CD4-positive, alpha-beta T cell treated with Interleukin-1 beta for 1 hour (primary cell): ENCODE measurements around the gene HTR5A.
"Not testable (repeated sequence)": the region's sequence is repeated elsewhere in the genome, so short reads cannot be mapped to it uniquely, and the experiment has no call there.

ENCODE experiments used
- DNase-seq, 2 donors: peaks; one replicate each; pipeline ENCODE4 v3.0.0-alpha.2; 2020 to 2022

Gene HTR5A

GRCh38 chr7:155069992-155070751 lies at the start of gene HTR5A:
HTR5A (plus strand) TSS chr7:155070324; CDS start chr7:155070900, 576 bp downstream.
- peak; percentile 69 to 77 for DNase-seq

DNA sequence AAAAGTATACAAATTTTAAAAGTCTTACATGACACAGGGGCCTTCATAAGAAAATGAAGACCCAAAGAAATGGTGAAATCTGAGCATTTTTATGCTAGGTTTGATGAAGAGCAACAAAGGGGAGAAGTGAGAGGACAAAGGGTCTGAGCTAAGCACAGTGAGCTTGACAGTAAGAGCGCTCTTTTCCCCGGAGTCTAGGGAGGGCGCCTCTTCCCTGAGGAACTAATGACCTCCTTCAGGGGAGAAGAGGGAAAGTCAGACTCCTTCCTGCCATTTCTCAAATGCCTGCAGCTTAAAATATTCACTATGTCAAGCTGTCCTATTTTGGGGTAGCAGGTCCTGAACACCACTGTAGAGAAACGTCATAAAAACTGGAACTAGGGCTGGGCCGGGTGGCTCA lies 49.1 kb upstream of the HTR5A start:
- no peak for DNase-seq

- no peak for DNase-seq
These were observed 48.4 kb upstream of the HTR5A start for GRCh38 chr7:155021699-155022145.

- no peak for DNase-seq
These were observed 42.2 kb upstream of the HTR5A start for GRCh38 chr7:155027879-155028278.

- DNase-seq, result no peak
These were observed 37.1 kb upstream of the HTR5A start for GRCh38 chr7:155032978-155033377.

- not testable (repeated sequence) for DNase-seq
These were observed 35.6 kb upstream of the HTR5A start for GRCh38 chr7:155034495-155034894.

DNA sequence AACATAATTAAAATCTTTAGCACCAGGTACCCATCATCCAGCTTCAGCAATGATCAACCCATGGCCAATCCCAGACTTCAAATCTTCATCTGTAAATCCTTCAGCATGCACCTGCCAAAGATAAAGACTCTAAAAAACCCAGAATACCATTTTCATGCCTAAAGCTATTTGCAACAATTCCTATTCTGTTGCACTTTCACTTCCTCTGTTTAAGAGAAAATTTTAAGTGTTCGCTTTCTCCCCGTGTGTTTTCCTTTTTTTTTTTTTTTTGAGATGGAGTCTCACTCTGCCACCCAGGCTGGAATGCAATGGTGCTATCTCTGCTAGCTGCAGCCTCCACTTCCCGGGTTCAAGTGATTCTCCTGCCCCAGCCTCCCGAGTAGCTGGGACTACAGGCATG lies 31.8 kb upstream of the HTR5A start:
- no peak for DNase-seq

GRCh38 chr7:155043756-155044155 lies 26.4 kb upstream of the HTR5A start:
- DNase-seq, result no peak

- no peak for DNase-seq
These were observed 22.1 kb upstream of the HTR5A start for GRCh38 chr7:155048006-155048405.

DNA sequence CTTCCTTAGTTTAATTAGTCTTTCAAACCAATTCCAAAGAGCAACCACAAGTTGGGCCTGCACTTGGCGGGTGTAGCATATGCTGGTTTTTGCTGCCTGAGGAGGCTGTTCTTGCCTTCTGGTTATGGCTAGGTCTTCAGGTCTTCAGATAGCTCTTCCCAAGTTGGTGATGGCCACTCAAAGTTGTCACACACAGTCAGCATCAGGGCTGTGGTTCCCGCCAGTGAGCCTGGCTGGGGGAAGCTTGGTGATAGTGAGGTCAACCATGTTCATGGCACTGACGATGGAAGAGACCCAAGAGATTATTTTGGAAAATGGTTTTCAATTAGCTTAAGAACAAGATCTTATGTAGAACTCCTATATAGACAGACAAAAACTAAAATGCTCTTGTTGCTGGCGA lies 18.8 kb upstream of the HTR5A start:
- no peak for DNase-seq

GRCh38 chr7:155053002-155053401 lies 17.1 kb upstream of the HTR5A start:
- no peak for DNase-seq

DNA sequence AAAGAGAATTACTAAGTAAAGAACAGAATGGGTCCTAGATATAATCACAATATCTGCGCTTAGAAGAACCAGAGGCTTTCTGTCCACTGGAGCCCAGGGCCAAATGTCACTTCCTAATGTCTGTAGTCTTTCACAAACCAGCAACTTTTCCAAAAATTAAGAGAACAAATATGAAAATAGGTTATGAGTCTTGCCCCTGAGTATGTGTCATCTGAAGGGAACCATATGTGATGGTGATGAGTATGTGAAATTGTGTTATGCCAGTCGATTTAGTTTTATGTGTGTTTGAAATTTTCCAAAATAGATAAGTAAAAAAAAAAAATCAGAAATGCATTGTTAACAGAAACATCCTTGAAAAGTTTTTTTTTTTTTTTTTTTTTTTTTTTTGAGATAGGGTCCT lies 15.4 kb upstream of the HTR5A start:
- no peak for DNase-seq

- DNase-seq, result no peak
These were observed 13.0 kb upstream of the HTR5A start for GRCh38 chr7:155057076-155057475.

GRCh38 chr7:155058896-155059295 lies 11.2 kb upstream of the HTR5A start:
- no peak for DNase-seq

GRCh38 chr7:155059703-155060102 lies 10.4 kb upstream of the HTR5A start:
- no peak for DNase-seq

GRCh38 chr7:155062411-155062810 lies 7.7 kb upstream of the HTR5A start:
- DNase-seq, result no peak

DNA sequence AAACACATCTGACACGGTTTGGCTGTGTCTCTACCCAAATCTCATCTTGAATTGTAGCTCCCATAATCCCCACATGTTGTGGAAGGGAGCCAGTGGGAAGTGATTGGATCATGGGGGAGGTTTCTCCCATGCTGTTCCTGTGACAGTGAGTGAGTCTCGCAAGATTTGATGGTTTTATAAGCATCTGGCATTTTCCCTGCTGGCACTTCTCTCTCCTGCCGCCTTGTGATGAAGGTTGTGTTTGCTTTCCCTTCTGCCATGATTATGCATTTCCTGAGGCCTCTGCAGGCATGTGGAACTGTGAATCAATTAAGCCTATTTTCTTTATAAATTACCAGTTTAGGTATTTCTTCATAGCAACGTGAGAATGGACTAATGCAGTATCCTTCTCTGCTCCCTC lies 5.9 kb upstream of the HTR5A start:
- DNase-seq, result no peak

DNA sequence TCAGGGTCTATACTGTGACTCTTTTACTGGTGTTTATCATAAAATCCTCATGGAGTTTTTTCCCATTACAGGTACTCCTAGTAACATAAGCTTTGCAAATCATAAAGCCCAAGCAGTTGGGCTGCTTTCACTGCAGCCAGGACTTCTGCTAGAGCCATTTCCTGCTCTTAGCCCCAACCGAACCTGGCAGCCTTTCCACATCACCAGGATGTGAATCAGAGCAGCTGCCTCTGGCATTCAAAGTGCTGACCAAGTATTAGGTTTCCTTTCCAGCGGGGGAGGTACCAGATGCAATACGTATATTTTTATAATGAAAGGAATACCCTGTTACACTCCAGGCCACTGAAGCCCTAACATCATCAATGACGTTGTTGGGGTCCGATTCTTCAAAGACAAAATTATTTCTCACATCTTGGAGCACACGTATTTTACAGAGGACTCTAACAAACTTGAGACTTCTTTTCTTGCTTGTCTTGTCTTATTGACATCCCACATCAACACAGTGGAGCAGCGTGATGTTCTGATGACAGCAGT lies 3.6 kb upstream of the HTR5A start:
- DNase-seq, result no peak

DNA sequence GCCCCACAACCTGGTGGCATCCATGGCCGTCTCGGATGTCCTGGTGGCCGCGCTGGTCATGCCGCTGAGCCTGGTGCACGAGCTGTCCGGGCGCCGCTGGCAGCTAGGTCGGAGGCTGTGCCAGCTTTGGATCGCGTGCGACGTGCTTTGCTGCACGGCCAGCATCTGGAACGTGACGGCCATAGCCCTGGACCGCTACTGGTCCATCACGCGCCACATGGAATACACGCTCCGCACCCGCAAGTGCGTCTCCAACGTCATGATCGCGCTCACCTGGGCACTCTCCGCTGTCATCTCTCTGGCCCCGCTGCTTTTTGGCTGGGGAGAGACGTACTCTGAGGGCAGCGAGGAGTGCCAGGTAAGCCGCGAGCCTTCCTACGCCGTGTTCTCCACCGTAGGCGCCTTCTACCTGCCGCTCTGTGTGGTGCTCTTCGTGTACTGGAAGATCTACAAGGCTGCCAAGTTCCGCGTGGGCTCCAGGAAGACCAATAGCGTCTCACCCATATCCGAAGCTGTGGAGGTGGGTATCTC lies 1.1 kb downstream of the HTR5A start:
- no peak for DNase-seq

GRCh38 chr7:155071916-155072571 lies 1.9 kb downstream of the HTR5A start:
- DNase-seq, result no peak

DNA sequence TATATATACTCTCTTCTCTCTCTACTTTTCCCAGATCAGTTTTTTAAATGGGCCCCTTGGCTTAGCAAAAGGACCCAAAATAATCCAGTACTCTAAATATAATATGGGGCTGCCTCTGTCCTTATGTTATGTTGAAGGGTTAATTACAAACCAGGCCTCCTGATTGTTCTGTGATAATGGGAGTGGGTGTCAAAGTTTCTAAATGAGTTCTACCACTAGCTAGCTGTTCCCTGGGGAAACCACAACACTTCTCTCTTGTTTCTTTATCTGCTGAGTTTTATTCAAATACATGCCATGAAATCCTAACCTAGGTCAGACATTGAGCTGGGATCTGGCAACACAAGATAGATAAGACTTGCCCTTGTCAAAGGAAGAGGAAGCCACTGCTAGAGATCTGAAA lies 3.8 kb downstream of the HTR5A start:
- no peak for DNase-seq

DNA sequence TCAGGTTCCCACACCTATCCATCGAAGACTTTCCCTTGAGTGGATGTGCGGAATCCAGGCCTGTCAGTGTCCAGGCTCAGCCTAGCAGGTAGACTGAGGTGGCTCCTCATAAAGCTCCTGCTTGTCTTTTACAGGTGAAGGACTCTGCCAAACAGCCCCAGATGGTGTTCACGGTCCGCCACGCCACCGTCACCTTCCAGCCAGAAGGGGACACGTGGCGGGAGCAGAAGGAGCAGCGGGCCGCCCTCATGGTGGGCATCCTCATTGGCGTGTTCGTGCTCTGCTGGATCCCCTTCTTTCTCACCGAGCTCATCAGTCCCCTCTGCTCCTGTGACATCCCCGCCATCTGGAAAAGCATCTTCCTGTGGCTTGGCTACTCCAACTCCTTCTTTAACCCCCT lies 13.9 kb downstream of the HTR5A start:
- DNase-seq, result no peak

GRCh38 chr7:155084969-155085368 lies 14.8 kb downstream of the HTR5A start:
- DNase-seq, result no peak

DNA sequence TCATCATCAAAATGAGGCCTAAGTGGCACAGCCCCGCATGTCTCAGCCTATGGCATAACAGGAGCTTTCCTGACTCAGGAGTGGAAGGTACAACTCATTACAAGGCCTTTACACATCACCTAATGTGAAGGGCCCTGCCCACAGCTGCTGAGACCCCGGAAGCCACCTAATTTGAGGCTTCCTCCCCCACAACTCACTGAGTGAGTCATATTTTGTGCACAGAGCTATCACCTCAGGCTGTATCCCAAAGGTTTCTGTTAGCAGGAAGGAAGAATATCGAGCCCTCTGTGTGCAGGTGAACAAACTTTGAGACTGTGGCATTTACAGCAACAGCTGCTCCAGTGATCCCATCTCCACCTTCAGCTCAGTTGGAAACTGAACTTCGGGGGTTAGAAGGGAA lies 20.6 kb downstream of the HTR5A start:
- no peak for DNase-seq
